Measurements from ENCODE around the gene CLNS1A.
"Not testable (repeated sequence)": the region's sequence is repeated elsewhere in the genome, so short reads cannot be mapped to it uniquely, and the experiment has no call there.

Gene CLNS1A

GRCh38 chr11:77637345-77638165 lies at the start of gene CLNS1A:
Gene CLNS1A (minus strand): TSS chr11:77637794. CDS start chr11:77637714, 80 bp downstream.
- peak; percentile 76 for DNase-seq

GRCh38 chr11:77687088-77687487 lies 49.5 kb upstream of the CLNS1A start:
- DNase-seq, result no peak

GRCh38 chr11:77677138-77677537 lies 39.5 kb upstream of the CLNS1A start:
- no peak for DNase-seq

GRCh38 chr11:77672264-77672663 lies 34.7 kb upstream of the CLNS1A start:
- DNase-seq, result no peak

- no peak for DNase-seq
Observed at GRCh38 chr11:77669848-77670511, 32.4 kb upstream of the CLNS1A start.

GRCh38 chr11:77668760-77669159 lies 31.2 kb upstream of the CLNS1A start:
- no peak for DNase-seq

- DNase-seq, result no peak
Observed at GRCh38 chr11:77665240-77665965, 27.8 kb upstream of the CLNS1A start.

GRCh38 chr11:77661670-77662069 lies 24.1 kb upstream of the CLNS1A start:
- no peak for DNase-seq

- no peak for DNase-seq
Observed at GRCh38 chr11:77660947-77661346, 23.4 kb upstream of the CLNS1A start.

- DNase-seq, result no peak
Observed at GRCh38 chr11:77658213-77659013, 20.8 kb upstream of the CLNS1A start.

GRCh38 chr11:77656362-77656761 lies 18.8 kb upstream of the CLNS1A start:
- DNase-seq, result no peak

GRCh38 chr11:77654770-77655434 lies 17.3 kb upstream of the CLNS1A start:
- no peak for DNase-seq

- DNase-seq, result no peak
Observed at GRCh38 chr11:77650123-77650522, 12.5 kb upstream of the CLNS1A start.

- DNase-seq, result no peak
Observed at GRCh38 chr11:77647654-77648305, 10.2 kb upstream of the CLNS1A start.

- DNase-seq, result no peak
Observed at GRCh38 chr11:77644887-77645286, 7.3 kb upstream of the CLNS1A start.

- no peak for DNase-seq
Observed at GRCh38 chr11:77642228-77642627, 4.6 kb upstream of the CLNS1A start.

GRCh38 chr11:77636731-77637344 lies 756 bp downstream of the CLNS1A start:
- no peak for DNase-seq

- DNase-seq, result not testable (repeated sequence)
Observed at GRCh38 chr11:77633926-77634325, 3.7 kb downstream of the CLNS1A start.

- DNase-seq, result no peak
Observed at GRCh38 chr11:77630157-77630710, 7.4 kb downstream of the CLNS1A start.

- DNase-seq, result no peak
Observed at GRCh38 chr11:77619576-77620198, 17.9 kb downstream of the CLNS1A start.
